Hepatocyte (in vitro differentiated cells): Measurements from ENCODE around the gene GAPT.

Experiments
- CTCF ChIP-seq: fragments of 200-600 bp; sonication (generic); IDR thresholded peaks from 2 replicates; pipeline ENCODE4 v1.5.1; 2016; ENCODE audit warnings: antibody characterized with exemption, mild to moderate bottlenecking; ENCODE audit not compliant: poor library complexity
- EZH2 ChIP-seq: fragments of 200-600 bp; sonication (generic); IDR thresholded peaks from 2 replicates; pipeline ENCODE4 v1.6.1; 2016; ENCODE audit warnings: antibody characterized with exemption, mild to moderate bottlenecking, borderline replicate concordance

- TF ChIP-seq CTCF: no peak
- TF ChIP-seq EZH2: no peak
Observed at GRCh38 chr5:58455066-58455465, 36.2 kb upstream of the GAPT start.
